HG03354 (cell line): Measurements from ENCODE around the gene SLC24A4.
"Not testable (repeated sequence)": the region's sequence is repeated elsewhere in the genome, so short reads cannot be mapped to it uniquely, and the experiment has no call there.

Source experiments
- ATAC-seq: cut with Tn5 transposase; IDR thresholded peaks from one replicate; pipeline ENCODE4 v1.9.1; 2021; ENCODE audit warnings: mild to moderate bottlenecking; ENCODE audit not compliant: unreplicated experiment, poor library complexity, severe bottlenecking

The SLC24A4 gene

DNA sequence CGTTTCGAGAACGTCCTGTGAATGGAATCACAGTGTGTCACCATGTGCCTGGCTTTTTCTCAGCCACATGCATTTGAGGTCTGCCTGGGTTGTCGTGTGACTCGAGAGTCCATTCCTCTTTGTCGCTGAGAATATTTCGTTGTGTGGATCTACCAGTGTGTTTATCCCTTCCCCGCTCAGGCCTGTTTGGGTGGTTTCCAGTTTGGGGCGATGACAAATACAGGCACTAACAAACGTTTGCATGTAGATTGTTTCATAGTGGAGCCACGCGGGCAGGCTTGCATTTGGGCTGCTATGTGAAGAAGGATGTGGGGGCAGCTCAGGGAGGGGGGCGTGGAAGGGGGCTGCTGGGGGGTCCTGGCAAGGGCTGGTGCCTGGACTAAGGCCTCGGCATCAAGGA, 204.8 kb downstream of the SLC24A4 start:
- no peak for ATAC-seq

DNA sequence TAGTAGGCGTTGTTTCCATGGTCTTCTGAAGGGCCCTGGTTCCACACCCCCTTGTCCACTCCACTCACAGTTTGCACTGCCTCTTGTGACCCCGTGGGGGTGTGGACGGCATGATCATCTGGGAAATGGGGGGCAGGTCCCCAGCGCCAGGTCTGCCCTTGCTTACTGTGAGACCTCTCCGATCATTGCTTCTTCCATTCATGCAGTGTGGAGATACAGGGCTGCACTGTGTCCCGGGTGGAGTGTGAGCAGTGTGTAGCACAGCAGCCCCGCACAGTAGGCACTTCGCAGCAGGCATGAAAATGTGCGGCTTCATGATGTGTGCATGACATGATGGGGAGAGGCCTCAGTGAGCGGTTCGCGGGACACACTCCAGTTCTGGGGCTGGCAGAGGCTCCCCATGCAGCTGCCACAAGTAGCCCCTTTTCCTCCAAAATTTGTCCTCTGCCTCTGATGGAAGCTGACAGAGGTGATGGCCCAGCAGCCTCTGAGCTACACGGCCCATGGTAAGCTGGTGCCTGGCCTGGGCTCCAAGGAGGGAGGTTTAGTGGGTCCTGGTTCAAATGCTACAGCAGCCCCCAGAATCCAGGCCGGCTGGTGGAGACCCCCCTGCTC, 205.6 kb downstream of the SLC24A4 start:
- no peak for ATAC-seq

DNA sequence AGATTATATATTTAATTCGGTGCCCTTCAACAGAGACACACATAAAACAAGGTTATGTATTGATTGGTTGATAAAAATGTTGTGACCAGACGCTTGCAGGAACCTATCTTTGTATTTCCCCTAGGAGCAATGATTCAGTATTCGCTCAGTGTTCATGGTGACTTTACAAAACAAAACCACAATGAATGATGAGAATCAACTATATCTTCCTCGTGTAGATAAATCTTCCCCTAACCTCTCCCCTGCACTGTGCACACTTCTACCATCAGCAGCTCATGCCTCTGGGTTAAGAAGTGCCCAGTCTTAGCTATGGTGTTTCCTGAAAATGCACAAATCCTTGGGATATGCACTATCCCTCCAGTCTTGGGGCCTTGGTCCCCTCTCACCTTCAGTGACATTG, 206.9 kb downstream of the SLC24A4 start:
- no peak for ATAC-seq

DNA sequence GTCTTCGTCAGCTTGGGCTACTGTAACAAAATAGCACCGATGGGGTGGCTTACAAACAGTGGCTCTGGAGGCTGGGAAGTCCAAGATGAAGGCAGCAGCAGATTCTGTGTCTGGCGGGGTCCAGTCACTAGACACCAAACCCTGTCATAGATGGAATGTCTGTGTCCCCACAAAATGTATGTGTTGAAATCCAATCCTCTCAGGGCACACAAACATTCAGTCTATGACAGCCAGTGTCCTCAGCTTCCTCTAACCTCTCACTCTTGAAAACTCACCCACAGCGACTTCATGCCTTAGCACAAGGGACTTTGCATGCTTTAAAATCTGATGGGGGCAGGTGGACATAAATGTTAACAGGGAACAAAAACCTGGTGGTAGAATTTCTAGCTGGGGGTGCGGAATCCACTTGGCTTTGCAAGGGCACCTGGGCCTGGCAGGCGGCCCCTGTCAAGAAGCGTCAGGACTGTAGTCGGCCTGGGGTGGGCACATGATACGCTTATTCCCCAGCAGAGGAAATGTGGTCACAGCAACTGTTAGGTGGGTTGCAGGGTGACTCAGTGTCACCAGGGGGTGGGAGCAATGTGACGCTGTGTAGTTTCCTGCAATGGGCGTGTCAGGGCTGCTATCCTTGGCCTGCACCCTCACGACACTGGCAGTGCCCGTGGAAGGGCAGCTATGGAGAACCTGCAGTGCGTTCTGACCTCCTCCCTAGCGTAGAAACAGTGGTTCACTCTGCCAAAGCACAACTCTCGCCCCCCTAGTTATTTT, 208.3 kb downstream of the SLC24A4 start:
- ATAC-seq = peak; percentile 51

DNA sequence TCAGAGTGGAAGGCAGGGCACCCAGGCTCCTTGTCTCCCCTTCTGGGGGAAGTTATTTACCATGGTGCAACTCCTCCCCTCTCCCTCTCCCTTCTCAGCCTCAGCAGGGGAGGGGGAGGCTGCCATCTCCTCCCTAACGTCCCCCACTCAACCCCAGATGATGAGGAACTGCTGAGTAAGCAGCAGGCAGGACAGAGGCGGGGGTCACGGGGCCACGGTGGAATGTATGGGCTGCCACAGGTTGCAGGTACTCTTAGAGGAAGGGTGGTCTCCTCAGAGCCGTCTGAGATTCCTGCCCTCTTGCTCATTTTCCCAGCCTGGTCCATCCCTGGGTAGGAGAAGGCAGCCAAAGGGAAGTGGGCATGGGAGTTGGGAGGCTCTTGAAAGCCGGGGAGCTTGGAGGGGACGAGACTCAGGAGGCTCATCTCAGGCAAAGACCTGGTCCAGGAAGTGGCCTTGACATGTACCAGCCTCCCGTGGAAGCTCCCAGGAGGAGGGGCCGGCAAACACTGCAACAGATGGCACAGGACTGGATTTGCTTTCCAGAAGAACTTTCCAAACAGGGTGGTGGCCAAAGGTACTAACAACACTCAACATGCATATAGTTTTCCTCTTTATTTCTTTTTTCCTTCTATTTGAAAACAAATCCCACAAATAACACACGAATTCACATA, 209.7 kb downstream of the SLC24A4 start:
- ATAC-seq = no peak

DNA sequence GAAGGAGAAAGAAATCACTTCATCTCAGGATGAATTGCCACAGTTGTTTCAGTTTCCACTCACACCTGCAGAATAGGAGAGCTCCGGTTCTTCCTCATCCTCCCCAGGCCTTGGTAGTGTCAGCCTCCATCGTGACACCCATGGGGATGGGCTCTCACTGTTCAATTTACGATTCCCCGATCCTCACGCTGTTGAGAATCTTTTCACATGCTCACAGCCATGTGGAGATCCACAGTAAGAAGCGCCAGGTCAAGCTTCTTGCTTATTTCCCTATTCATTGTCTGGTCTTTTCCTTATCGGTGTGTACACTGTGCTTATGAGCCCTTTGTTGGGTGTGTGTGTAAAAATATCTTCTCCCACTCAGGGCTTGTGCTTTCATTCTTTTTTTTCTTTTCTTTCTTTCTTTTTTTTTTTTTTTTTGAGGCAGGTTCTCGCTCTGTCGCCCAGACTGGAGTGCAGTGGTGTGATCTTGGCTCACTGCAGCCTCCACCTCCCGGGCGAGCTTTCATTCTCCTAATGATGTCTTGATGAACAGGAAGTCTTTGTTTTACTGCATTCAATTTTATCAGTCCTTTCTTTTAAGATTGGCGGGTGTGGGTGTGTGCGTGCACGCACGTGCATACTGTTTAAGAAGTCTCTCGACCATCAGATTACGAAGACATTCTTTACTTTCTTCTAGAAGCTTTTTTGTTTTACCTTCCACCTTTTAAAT, 212.1 kb downstream of the SLC24A4 start:
- no peak for ATAC-seq

DNA sequence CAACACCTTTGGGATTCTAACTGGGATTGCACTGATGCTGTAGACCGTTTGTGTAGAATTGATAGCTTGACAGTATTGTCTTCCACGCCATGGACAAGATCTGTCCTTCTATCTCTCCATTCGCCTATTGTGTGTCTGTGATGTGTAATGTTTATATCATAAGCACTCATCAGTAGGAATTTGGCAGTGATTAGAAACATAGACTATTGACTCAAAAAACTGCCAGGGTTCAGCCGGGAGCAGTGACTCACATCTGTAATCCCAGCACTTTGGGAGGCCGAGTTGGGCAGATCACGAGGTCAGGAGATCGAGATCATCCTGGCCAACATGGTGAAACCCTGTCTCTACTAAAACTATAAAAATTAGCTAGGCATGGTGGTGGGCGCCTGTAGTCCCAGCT, 213.3 kb downstream of the SLC24A4 start:
- ATAC-seq = not testable (repeated sequence)

DNA sequence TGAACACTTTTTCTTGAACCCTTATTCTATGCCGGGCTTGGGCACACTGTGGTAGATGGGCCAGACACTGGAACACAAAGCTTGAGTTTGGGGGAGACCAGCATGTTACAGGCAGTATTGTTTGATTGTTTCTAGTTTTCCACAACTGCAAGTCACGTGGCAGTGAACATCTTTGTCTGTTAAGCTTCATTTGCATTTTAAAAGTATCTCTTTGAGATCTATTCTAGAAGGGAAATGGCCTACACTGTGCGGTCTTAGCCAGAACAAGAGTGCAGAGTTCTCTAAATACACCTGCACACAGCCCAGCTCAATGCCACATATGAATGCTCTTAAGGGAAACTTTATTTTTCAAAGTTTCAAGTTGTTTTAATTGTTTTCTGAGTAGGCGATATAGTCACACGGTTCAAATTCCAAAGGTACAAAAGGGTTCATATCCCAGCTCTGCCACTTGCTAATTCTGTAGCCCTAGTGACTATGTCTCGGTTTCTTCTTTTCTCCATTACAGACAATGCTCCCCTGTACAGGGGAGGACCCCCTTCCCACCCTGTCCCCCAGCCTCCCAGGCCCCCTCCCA, 215.5 kb downstream of the SLC24A4 start:
- peak; percentile 71 for ATAC-seq

DNA sequence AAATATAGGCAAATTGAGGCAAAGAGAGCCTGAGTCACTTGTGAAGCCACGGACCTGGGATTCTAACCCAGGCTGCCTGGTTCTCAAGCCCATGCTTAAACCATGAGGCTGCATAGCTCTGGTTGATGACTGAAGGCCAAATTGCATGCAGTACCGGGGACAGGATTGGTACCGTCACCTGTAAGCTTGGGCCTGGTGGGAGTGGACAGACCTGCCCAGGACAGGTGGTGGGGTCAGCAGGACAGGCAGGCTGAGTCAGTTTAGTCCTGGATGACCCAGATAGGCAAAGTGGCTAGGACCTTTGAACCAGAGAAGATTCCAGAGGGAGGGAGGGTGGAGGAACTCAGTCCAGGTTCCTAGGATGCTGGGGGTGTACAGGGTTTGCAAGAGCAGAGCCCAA, 216.5 kb downstream of the SLC24A4 start:
- no peak for ATAC-seq

DNA sequence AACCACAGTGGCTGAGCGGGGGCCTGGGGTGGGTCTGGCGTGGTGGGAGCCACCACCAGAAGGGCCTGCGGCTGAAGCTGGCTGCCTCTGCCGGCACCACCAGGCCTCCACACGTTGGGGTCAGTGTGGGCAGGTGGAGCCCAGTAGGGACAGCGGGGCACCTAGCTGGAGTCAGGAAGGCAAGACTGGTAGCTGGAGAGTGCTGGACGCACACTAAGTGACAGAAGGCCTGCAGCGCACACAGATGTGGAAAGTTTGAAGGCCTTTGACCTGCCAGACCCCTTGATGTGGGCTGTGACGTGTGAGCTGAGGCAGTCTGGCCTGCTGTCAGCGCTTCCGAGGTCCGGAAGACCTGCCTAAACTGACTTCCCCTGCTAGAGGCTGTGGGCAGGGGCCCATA, 216.9 kb downstream of the SLC24A4 start:
- ATAC-seq = no peak

DNA sequence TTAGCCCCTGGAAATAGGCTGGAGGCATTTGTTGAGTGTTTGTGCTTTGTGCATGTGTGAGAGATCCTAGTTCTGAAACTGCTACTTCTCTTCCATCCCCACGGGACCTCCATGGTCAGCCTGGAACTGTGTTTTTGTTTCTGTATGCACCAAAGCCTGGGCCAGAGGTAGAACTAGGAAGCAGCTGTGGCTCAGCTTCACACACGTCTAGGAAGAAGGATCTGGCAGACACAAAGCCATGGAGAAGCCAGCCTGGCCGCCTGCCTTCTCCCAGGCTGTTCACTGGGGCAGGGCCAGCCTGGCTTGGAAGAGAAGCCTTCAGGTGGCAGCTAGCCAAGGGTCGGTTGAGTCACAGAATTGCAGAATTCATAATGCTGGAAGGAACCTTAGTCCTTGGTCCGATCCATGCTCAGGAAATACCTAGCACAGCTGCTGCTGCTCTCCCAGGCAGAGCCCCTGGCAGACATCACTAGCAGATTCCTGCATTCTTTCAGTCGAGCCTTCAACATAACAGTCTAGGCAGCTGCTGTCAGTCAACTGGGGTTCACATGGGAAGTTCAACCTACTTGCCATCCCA, 217.6 kb downstream of the SLC24A4 start:
- ATAC-seq = no peak

DNA sequence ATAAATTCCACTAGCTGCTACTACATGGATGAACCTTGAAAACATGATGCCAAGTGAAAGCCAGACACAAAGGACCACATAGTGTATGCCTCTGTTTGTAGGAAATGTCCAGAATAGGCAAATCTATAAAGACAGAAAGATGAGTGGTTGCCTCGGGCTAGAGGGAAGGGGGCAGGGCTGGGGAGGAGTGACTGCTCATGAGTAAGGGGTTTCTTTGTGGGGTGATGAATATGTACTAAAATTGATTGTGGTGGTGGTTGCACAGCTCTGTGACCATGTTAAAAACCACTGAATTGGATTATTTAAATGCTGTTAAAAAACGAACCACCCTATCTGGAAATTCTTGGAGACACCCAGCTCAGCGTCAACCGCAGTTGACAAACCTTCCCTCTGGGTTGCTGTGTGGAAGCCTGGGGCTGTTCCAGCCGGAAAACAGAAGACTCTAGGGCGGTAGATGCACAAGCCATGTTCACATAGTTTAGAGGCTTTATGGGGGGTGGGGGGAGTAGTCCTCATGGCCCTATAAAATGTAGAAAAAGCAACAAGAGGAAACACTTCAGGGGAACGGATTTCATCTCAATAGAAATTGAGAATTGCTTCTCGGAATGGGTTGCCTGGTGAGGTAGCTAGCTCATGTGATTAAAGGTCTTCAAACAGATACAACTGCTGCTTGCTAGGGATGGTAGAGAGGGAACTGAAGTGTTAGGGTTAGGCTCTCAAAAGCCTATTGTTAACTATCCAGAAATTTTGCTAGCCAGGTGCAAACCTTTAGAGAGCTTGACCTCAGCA, 220.0 kb downstream of the SLC24A4 start:
- ATAC-seq = no peak

DNA sequence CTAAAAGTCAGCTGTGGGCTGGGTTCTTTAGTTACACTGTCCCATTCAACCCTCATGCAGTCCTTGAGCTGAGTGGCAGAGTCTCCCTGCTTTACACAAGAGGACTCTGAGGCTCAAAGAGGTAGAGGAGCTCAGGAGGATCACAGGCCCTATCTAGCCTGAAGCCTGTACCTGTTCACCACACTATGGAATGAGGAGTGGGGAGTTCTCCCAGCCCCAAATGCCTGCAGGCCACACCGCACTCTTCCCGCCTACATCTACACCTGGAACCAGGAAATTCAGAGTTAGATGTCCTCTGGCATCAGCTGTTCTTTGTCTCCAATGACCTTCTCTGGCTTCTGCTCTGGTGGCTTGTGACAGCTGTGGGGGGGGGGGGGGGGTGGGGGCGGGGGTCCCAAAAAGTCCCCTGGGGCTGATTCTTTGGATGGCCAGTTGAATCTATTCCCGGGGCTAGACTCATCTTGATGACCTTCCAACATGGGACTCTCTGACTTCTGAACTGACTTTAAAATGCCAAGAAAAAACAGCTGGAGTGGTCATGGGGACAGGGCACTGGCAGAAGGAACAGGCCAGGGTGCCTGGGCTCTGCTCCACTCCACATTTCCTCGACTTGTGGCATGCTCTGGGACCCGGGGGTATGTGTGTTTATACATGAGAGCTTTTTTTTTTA, 221.2 kb downstream of the SLC24A4 start:
- no peak for ATAC-seq

DNA sequence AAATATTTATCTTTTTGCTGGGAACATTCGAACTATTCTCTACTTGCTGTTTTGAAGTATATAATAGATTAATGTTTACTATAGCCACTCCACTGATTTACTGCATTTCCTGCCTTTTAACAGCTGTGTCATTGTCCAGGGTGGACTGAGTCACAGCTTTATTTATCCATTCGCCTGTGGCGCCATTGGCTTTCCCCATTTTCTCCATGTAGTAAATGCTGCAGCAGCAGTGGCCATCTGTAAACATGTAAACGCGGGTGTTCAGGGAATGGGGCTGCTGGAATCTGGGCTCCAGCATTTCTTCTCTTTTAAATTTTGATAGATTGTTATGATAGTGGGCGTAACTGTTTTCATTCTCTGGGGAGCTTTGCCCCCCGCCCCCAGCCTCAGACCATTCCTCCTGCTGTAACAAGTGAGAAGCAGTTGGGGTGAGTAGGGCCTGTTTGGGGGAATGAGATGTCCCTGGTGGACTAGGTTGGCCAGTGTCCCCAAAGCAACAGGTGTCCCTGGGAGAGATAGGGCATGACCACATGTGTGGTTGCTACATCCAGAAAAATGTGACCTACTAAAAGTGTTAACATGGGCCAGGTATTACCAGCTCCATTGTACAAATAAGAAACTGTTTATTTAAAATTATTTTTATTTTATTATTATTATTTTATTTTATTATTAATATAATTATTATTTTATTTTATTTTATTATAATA, 223.5 kb downstream of the SLC24A4 start:
- ATAC-seq = no peak

DNA sequence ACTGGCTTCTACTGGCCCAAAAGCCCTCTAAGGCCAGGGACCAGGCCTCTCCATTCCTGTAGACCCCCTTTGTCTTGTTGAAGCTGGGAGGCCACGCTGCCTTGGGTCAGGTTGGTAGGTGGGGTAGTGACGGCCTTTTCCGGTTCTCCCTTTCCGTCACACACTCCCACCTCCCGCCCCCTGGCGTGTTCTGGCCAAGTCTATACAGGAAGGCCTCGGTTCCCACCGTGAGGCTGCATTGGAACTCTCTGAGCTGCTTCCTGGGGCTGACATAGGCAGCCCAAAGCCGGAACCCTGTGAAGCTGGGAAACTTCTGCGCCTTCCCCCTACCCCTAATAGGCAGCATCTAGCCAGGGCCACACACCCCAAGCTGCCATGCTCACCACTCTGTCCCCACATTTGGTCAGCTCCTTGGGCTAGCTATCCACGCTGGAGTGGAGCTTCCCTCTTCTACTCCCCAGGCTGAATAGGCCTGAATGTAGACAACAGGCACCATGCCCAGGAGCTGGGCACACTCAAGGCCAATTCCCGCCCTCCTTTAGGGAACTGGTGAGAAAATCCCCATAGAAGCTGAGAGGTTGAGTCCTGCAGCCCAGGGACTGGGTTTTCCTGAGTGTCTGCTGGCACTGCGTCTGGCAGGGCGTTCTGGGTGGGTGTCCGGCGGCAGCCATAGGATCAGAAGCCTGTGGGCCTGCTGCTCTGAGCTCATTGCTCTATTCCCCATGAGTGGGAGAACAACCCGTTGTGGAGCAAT, 226.3 kb downstream of the SLC24A4 start:
- ATAC-seq = no peak

DNA sequence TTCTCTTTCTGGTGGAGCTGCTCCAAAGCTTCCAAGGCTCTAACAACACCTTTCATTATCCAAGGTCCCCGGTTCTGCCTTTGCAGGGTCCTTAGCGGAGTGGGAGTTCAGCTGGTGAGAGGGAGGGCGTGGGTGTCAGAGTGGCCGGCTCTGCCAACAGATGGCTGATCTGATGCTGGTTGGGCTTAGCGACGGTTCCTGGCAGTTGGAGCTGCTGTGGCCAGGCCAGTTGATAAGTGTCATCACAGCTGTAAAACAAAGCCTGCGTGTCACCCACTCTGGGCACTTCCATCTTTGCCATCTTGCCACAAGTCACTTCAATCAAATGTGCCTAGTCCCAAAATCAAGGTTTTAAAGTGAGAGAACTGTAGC, 226.9 kb downstream of the SLC24A4 start:
- no peak for ATAC-seq
